GM18951 (cell line): ENCODE results near the gene ISOC2.
A peak's percentile ranks its signal among the peaks of the same experiment; 100 is the strongest.

ENCODE experiments used
- POLR2A ChIP-seq: IDR thresholded peaks from 4 replicates; pipeline ENCODE4 v1.6.1; 2011; ENCODE audit warnings: mild to moderate bottlenecking; ENCODE audit not compliant: insufficient read length, insufficient read depth; ENCODE audit errors: extremely low read depth
- in situ Hi-C: fragments of 300-500 bp; cut with MboI; formaldehyde crosslinking; loops from one replicate; pipeline ENCODE4 v1.12.0; 2022; ENCODE audit warnings: low sequenced_read_pairs, mixed read lengths, inconsistent platforms; ENCODE audit not compliant: unreplicated experiment

Gene ISOC2

GRCh38 chr19:55479451-55480230 lies 18.2 kb upstream of the ISOC2 start:
- in situ Hi-C loops: no loop called here
- TF ChIP-seq POLR2A: no peak

- in situ Hi-C loops: no loop called here
- no peak for TF ChIP-seq POLR2A
Observed at GRCh38 chr19:55479045-55479444, 17.6 kb upstream of the ISOC2 start.

- in situ Hi-C loops: no loop called here
- no peak for TF ChIP-seq POLR2A
Observed at GRCh38 chr19:55478364-55478763, 16.9 kb upstream of the ISOC2 start.

GRCh38 chr19:55477905-55478304 lies 16.5 kb upstream of the ISOC2 start:
- in situ Hi-C loops: no loop called here
- no peak for TF ChIP-seq POLR2A

- peak; percentile 42 for TF ChIP-seq POLR2A
- in situ Hi-C loops: no loop called here
Observed at GRCh38 chr19:55476100-55476775, 14.8 kb upstream of the ISOC2 start, which contains the start of gene ZNF628. Gene ZNF628 (plus strand): TSS chr19:55476617. CDS start chr19:55479911, 3,294 bp downstream.

GRCh38 chr19:55474269-55475265 lies 13.1 kb upstream of the ISOC2 start:
- TF ChIP-seq POLR2A: no peak
- in situ Hi-C loops: no loop called here

- TF ChIP-seq POLR2A: no peak
- in situ Hi-C loops: no loop called here
Observed at GRCh38 chr19:55473225-55474012, 12.0 kb upstream of the ISOC2 start.

- no peak for TF ChIP-seq POLR2A
- in situ Hi-C loops: no loop called here
Observed at GRCh38 chr19:55472463-55472862, 11.0 kb upstream of the ISOC2 start.

GRCh38 chr19:55471266-55471665 lies 9.8 kb upstream of the ISOC2 start:
- in situ Hi-C loops: no loop called here
- no peak for TF ChIP-seq POLR2A

- TF ChIP-seq POLR2A: no peak
- in situ Hi-C loops: no loop called here
Observed at GRCh38 chr19:55468054-55468393, 6.6 kb upstream of the ISOC2 start.

GRCh38 chr19:55467236-55468053 lies 6.0 kb upstream of the ISOC2 start:
- TF ChIP-seq POLR2A: no peak
- in situ Hi-C loops: no loop called here

GRCh38 chr19:55466241-55466614 lies 4.8 kb upstream of the ISOC2 start:
- in situ Hi-C loops: no loop called here

More at GRCh38 chr19:55466241-55466614, 4.8 kb upstream of the ISOC2 start:
- TF ChIP-seq POLR2A: no peak
